Measurements from ENCODE around the gene CAP2.

CAP2 gene

GRCh38 chr6:17392978-17393891 is at the start of gene CAP2:
CAP2 (plus strand) TSS chr6:17393595; CDS start chr6:17421556, 27,961 bp downstream.
- DNase-seq: no peak

- DNase-seq: no peak
Observed at GRCh38 chr6:17347012-17347411, 46.4 kb upstream of the CAP2 start.

- no peak for DNase-seq
Observed at GRCh38 chr6:17349427-17349826, 44.0 kb upstream of the CAP2 start.

- DNase-seq: no peak
Observed at GRCh38 chr6:17352302-17352701, 41.1 kb upstream of the CAP2 start.

- DNase-seq: no peak
Observed at GRCh38 chr6:17353440-17354175, 39.8 kb upstream of the CAP2 start.

- DNase-seq: no peak
Observed at GRCh38 chr6:17354700-17355403, 38.5 kb upstream of the CAP2 start.

- DNase-seq: no peak
Observed at GRCh38 chr6:17355404-17355774, 38.0 kb upstream of the CAP2 start.

- DNase-seq: no peak
Observed at GRCh38 chr6:17358515-17358914, 34.9 kb upstream of the CAP2 start.

GRCh38 chr6:17360564-17360963 is 32.8 kb upstream of the CAP2 start:
- no peak for DNase-seq

- no peak for DNase-seq
Observed at GRCh38 chr6:17361013-17361412, 32.4 kb upstream of the CAP2 start.

- no peak for DNase-seq
Observed at GRCh38 chr6:17365961-17366360, 27.4 kb upstream of the CAP2 start.

- DNase-seq: no peak
Observed at GRCh38 chr6:17367868-17368267, 25.5 kb upstream of the CAP2 start.

GRCh38 chr6:17381424-17382147 is 11.8 kb upstream of the CAP2 start:
- DNase-seq: no peak

GRCh38 chr6:17385660-17386059 is 7.7 kb upstream of the CAP2 start:
- DNase-seq: no peak

- DNase-seq: no peak
Observed at GRCh38 chr6:17388365-17388764, 5.0 kb upstream of the CAP2 start.

GRCh38 chr6:17389274-17389847 is 4.0 kb upstream of the CAP2 start:
- DNase-seq: no peak

GRCh38 chr6:17390276-17390675 is 3.1 kb upstream of the CAP2 start:
- DNase-seq: no peak

GRCh38 chr6:17391976-17392375 is 1.4 kb upstream of the CAP2 start:
- no peak for DNase-seq

GRCh38 chr6:17393892-17394631 is 667 bp downstream of the CAP2 start:
- no peak for DNase-seq

GRCh38 chr6:17395112-17395511 is 1.7 kb downstream of the CAP2 start:
- no peak for DNase-seq

- DNase-seq: no peak
Observed at GRCh38 chr6:17396256-17396655, 2.9 kb downstream of the CAP2 start.

GRCh38 chr6:17397764-17398194 is 4.4 kb downstream of the CAP2 start:
- DNase-seq: no peak

Measured in NCI-H2227 treated with DMSO at 0.1 percent for 48 hours (cell line).